CD4-positive, alpha-beta T cell treated with Interleukin-4 for 4 hours (primary cell): ENCODE data around the gene CASS4.
"Not testable (repeated sequence)": the region's sequence is repeated elsewhere in the genome, so short reads cannot be mapped to it uniquely, and the experiment has no call there.

Experiments used
- DNase-seq: peaks from one replicate; pipeline ENCODE4 v3.0.0-alpha.2; 2020

The CASS4 gene

GRCh38 chr20:56392132-56392880 is 19.8 kb upstream of the CASS4 start, which contains the start of the genes AURKA and CSTF1:
TSS of gene AURKA (minus strand) at chr20:56392215. CDS start at chr20:56388197, 4,018 bp downstream.
TSS of gene CSTF1 (plus strand) at chr20:56392645. CDS start at chr20:56395553, 2,908 bp downstream.
- DNase-seq, result peak; percentile 100

GRCh38 chr20:56392881-56393482 is 19.1 kb upstream of the CASS4 start:
- peak; percentile 45 for DNase-seq

GRCh38 chr20:56393653-56394052 is 18.4 kb upstream of the CASS4 start:
- no peak for DNase-seq

- no peak for DNase-seq
Measured at GRCh38 chr20:56395166-56395565, 16.9 kb upstream of the CASS4 start.

- DNase-seq, result peak; percentile 74
Measured at GRCh38 chr20:56400001-56400640, 11.9 kb upstream of the CASS4 start.

- no peak for DNase-seq
Measured at GRCh38 chr20:56403465-56403864, 8.6 kb upstream of the CASS4 start.

GRCh38 chr20:56405356-56405755 is 6.7 kb upstream of the CASS4 start:
- DNase-seq, result not testable (repeated sequence)

GRCh38 chr20:56406910-56407309 is 5.2 kb upstream of the CASS4 start:
- DNase-seq, result no peak

- no peak for DNase-seq
Measured at GRCh38 chr20:56409521-56409920, 2.5 kb upstream of the CASS4 start.

- no peak for DNase-seq
Measured at GRCh38 chr20:56409956-56410355, 2.1 kb upstream of the CASS4 start.

- DNase-seq, result not testable (repeated sequence)
Measured at GRCh38 chr20:56411287-56411686, 773 bp upstream of the CASS4 start.

- no peak for DNase-seq
Measured at GRCh38 chr20:56412473-56412790, 372 bp downstream of the CASS4 start.

GRCh38 chr20:56412949-56413348 is 889 bp downstream of the CASS4 start:
- no peak for DNase-seq

GRCh38 chr20:56414842-56415765 is 3.0 kb downstream of the CASS4 start:
- DNase-seq, result peak; percentile 61

- DNase-seq, result no peak
Measured at GRCh38 chr20:56417402-56417801, 5.3 kb downstream of the CASS4 start.

- DNase-seq, result no peak
Measured at GRCh38 chr20:56417911-56418310, 5.9 kb downstream of the CASS4 start.

- DNase-seq, result peak; percentile 33
Measured at GRCh38 chr20:56418385-56418861, 6.4 kb downstream of the CASS4 start.

GRCh38 chr20:56420028-56420427 is 8.0 kb downstream of the CASS4 start:
- DNase-seq, result no peak

- no peak for DNase-seq
Measured at GRCh38 chr20:56420940-56421688, 9.1 kb downstream of the CASS4 start.

GRCh38 chr20:56422076-56422823 is 10.2 kb downstream of the CASS4 start:
- DNase-seq, result no peak

- DNase-seq, result no peak
Measured at GRCh38 chr20:56422824-56423189, 10.7 kb downstream of the CASS4 start.
